T-helper 1 cell treated with Interleukin-12 subunit alpha and Interleukin-12 subunit beta and Interleukin-4 antibody, amounts not matched to agents 30 ng/mL and 1 ng/mL, for 36 hours (primary cell): Measurements from ENCODE around the gene DHX8. TPM values are rescaled to one million over a fixed set of nuclear protein-coding genes. Genes with fewer than 3 reads are reported as not detected.

Source experiments
- intact Hi-C: fragments of 100-400 bp; cut with micrococcal nuclease; formaldehyde crosslinking; loops from one replicate; pipeline ENCODE4 v1.15.1; 2024
- total RNA-seq: library from RNA; stranded (reverse); gene quantifications from 2 replicates; pipeline ENCODE4 v1.2.3, GENCODE V29; 2022

DHX8 gene
- total RNA-seq, 1 donor from 2014 or later = 65.9 TPM

DNA sequence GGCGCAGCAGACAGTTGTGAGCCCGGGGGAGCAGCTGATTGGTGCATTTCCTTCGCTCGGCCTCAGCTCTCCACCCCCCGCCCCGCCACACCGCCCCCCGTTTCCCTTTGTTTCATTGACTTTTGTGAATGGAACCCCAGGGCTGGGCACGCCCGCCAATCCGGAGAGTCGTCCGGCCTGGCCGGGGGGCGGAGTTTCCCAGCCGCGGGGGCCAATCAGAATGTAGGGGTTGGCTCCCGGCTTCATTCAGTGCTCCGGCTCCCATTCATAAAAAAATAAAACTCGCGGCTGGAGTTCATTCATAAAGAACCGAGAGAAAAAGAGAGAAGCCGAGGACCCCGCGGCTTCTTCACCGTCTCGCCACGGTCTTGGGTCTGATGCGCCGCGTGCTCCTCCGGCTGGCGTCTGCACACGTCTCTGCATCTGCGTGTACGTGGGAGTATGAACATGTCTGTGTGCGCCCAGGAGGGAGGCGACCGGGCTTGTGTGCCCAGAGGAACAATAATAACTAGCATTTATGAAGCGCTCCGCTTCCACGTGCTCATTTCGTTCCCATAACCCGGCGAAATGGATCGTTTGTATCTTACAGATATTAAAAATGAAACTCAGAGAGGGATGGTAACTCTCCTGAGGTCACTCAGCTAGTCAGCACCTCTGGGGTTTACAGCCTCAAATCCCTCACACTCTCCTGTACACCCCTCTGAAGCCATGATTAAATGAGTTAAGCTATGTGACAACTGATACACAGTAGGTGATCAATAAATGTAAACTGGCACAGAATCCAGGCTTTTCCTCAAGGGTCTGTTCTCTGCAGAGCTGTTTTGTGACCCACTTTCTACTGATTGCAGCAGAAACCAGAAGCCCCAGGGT lies 62.8 kb downstream of the DHX8 start, which contains the start of gene ETV4:
Gene ETV4 (minus strand): TSS at position 22 of the 870 bp plus-strand sequence. CDS start 723 bp downstream, outside the sequence.
- intact Hi-C loops = loop anchor here (2.0 to 10.0 kb wide), 3 partner anchors 64 to 872 kb away; partner anchors contain the start of genes DHX8 and PLEKHH3

GRCh38 chr17:43547189-43547550 lies 63.4 kb downstream of the DHX8 start:
- intact Hi-C loops = loop anchor here (2.0 to 10.0 kb wide), 3 partner anchors 65 to 872 kb away; partner anchors contain the start of genes DHX8 and PLEKHH3

DNA sequence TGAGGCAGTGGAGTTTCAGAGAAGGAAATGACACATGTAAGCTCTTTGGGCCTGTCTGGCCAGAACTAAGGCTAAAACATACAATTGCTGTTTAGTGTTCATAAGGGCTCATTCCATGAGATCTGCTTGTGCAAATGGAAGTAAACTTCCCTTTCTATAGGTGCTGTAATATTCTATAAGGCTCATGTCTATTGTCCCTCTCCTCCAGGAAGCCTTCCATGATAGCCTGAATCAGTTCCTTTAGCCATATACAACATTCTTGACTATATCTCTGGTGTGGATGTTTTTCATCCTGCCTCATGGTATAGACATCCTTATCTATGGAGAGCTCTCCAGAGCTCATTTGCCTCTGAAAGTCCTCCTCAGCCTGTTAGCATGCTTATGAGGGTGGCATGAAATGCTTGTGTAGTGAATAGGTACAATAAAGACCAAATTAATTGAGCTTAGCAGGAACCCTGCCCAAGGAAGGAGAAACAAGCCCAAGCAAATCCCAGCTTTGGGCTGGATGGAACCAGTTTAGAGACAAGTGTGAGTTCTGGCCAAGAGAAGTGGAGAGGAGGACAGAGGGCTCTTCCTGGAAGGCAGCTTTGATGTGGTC lies 64.0 kb downstream of the DHX8 start:
- intact Hi-C loops = loop anchor here (2.0 to 10.0 kb wide), 3 partner anchors 65 to 873 kb away; partner anchors contain the start of genes DHX8 and PLEKHH3

GRCh38 chr17:43548689-43549379 lies 65.1 kb downstream of the DHX8 start:
- intact Hi-C loops = loop anchor here (5.0 to 10.0 kb wide), 2 partner anchors 67 to 874 kb away; partner anchors contain the start of genes DHX8 and PLEKHH3

DNA sequence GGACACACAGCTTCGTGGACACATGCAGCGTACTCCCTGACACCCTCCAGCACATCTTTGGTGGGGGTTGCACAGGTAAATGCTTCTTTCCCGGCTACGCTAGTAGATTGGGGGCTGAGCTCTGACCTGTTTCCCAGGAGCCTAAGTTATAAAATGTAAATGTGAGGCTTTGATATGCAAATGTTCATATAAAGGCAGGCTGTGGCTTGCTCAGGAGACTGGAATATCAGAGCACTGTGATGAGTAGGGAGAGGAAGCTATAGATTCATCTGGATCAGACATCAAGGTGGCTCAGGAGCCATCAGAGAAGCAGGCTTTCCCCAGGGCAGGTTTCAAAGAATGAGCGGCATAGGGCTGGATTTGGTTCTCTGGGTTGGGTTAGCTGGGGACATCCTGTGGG lies 65.7 kb downstream of the DHX8 start:
- intact Hi-C loops = loop anchor here (5.0 to 10.0 kb wide), 2 partner anchors 67 to 875 kb away; partner anchors contain the start of genes DHX8 and PLEKHH3

GRCh38 chr17:43550754-43551153 lies 67.0 kb downstream of the DHX8 start:
- intact Hi-C loops = no loop called here

- intact Hi-C loops = no loop called here
These were observed 68.6 kb downstream of the DHX8 start for GRCh38 chr17:43552229-43552837.

GRCh38 chr17:43553573-43553972 lies 69.8 kb downstream of the DHX8 start:
- intact Hi-C loops = no loop called here

- intact Hi-C loops = no loop called here
These were observed 71.1 kb downstream of the DHX8 start for GRCh38 chr17:43554857-43555256.

DNA sequence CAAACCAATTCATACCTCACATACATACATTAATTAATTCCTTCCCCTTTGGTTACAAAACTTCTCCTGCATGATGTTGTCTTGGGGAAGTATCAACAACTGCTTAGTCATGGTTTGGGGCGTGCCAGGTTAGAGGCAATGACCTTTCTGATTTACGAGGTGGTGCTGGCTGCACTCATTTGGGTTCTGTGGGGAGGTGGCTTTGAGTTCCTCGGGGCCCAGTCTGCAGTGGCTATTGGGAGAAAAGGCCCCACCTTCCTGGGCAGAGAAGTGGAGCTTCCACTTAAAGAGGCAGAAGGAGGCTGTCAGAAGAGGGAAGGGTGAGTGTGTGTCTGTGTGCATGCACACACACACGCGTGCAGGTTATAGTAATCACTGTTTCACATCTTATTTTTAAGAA lies 72.5 kb downstream of the DHX8 start:
- intact Hi-C loops = no loop called here

DNA sequence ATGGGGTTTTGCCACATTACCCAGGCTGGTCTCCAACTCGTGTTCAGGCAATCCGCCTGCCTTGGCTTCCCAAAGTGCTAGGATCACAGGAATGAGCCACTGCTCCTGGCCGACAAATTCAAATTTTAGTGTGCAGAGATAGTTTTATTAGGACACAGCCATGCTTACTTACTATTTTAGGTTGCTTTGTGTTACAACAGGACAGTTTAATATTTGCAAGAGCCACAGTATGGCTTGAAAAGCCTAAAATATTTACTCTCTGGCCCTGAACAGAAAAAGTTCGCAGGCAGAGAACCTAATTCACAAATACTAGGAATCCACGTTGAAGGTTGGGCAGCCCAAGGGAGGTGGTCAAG lies 75.0 kb downstream of the DHX8 start:
- intact Hi-C loops = no loop called here

DNA sequence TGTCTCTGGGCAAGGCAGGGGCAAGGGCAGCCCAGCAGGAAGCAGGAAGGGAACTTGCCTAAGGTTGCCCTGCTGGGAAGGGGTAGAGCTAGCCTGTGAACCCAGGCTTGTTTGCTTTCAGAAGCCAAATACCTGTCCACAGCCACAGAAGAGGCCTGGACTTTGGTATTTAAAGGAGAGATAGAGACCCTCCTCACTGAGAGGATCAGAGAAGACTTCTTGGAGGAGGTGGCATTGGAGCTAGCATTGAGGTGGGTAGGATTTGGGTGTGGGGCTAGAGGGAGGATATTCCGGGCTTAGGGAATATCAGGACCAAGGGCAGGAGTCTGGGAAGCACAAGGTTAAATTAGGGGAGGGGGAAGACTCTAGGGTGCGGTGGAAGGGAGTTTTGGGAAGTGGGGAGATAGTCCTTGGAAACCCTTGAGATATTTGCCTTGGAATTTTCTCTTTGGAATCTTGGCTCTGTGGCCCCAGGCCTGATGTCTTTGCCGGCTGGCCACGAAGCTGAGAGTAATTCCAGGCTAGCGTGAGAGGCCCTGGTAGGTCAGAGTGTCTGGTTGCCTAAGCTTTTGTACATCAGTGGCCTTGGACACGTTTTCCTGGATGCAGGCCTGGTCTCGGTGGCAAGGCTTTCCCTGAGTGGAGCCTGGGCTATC lies 75.5 kb downstream of the DHX8 start:
- intact Hi-C loops = no loop called here

GRCh38 chr17:43560461-43561427 lies 77.0 kb downstream of the DHX8 start:
- intact Hi-C loops = no loop called here

GRCh38 chr17:43562679-43563599 lies 79.2 kb downstream of the DHX8 start:
- intact Hi-C loops = no loop called here

- intact Hi-C loops = no loop called here
These were observed 80.1 kb downstream of the DHX8 start for GRCh38 chr17:43563600-43564594.

DNA sequence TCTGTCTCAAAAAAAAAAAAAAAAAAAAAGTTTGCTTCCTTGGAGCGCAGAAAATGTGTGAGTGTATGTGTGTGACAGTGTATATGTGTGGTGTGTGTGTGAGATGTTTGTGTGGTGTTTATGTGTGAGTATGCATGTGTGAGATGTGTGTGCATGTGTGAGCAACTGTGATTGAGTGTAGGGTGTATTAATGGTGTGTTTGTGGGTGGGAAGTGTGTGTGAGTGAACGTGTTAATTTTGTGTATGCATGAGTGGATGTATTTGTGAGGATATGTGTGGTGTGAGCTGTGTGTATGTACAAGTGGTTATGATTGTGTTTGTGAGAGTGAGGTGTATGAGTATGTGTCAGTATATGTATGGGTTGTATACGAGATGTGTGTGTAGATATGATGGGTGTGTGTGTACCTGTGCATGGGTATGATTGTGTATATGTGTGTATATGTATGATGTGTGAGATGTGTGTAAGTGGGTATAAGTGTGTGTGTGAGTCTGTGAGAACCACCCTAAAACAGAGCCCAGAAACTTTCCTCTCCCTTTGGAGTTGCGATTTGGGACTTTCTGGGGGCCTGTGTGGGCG lies 84.8 kb downstream of the DHX8 start:
- intact Hi-C loops = no loop called here

DNA sequence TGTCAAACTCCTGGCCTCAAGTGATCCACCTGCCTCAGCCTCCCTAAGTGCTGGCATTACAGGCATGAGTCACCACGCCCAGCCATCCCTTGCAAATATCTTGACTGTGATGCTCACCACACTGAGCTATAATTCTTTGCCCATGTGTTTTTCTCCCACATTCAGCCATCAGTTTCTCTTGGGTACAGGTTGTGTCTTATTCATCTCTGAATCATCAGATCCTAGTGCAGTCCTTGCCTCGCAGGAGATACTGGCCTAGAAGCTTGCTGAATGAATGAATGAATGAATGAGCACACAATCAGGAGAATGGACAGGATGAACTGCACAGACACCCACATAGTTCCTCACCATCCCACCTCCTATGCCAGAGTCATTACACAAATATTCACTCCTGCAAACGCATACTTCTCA lies 86.7 kb downstream of the DHX8 start:
- intact Hi-C loops = loop anchor here (10.0 kb wide), 2 partner anchors 176 to 274 kb away; partner anchors contain the start of genes ARL4D and CD300LG
